Sigmoid colon (tissue), 4 donors: Measurements from ENCODE around the gene CENPO.

Source experiments
- CTCF ChIP-seq, 4 experiments: fragments of 450-650 bp in 3 of 4; fragments of 200-600 bp in 1 of 4; IDR thresholded peaks; one replicate each; pipeline ENCODE4 v1.5.1; 2016 to 2019; ENCODE audit warnings: antibody characterized with exemption in 4 of 4, mild to moderate bottlenecking in 3 of 4, moderate library complexity in 2 of 4
- EP300 ChIP-seq, 4 donors: sonication (generic); formaldehyde crosslinking; IDR thresholded peaks; one replicate each; pipeline ENCODE4 v1.6.1; 2017; ENCODE audit warnings: antibody characterized with exemption in 4 of 4
- POLR2AphosphoS5 ChIP-seq, 4 donors: sonication (generic); formaldehyde crosslinking; IDR thresholded peaks; one replicate each; pipeline ENCODE4 v1.6.1; 2017; ENCODE audit warnings: antibody characterized with exemption in 4 of 4

- TF ChIP-seq CTCF (IDR thresholded peaks at IDR 0.05) (no peak), EP300 (IDR thresholded peaks at IDR 0.05) (no peak), POLR2AphosphoS5 (IDR thresholded peaks at IDR 0.05) (no peak)
Measured at GRCh38 chr2:24768601-24769000, 24.6 kb upstream of the CENPO start.
